K562 (cell line): ENCODE data around the gene APOBEC3F. TPM values are rescaled to one million over a fixed set of nuclear protein-coding genes. Genes with fewer than 3 reads are reported as not detected.

Experiments used
- REST ChIP-seq, 2 experiments: fragments of 450-650 bp; formaldehyde crosslinking in 1 of 2; IDR thresholded peaks; 2 replicates each; pipeline versions ENCODE4 v1.4.0 to v1.6.1; 2014 to 2020; ENCODE audit warnings: mild to moderate bottlenecking in 2 of 2, borderline replicate concordance in 1 of 2, low read depth in 1 of 2
- polyA plus RNA-seq, 8 experiments: library from polyadenylated mRNA; depleted of rRNA in 4 of 8; stranded (reverse) in 5 of 8; unstranded in 3 of 8; fragments of >200 nt; fragmentation: Nextera tagmentation in 2 of 8; fragmentation: Illumina TruSeq in 1 of 8; extraction: Ambion mirVana in 2 of 8; extraction: Trizol in 1 of 8; gene quantifications; 2 replicates each; pipeline versions ENCODE4 v1.2.1 to v1.2.3, GENCODE V29; 2011 to 2014; ENCODE audit warnings: inconsistent platforms in 1 of 8, missing spikeins in 1 of 8
- total RNA-seq, 7 experiments: library from RNA; depleted of rRNA in 6 of 7; stranded (reverse); fragments of >200 nt in 6 of 7; fragmentation: Illumina TruSeq in 2 of 7; extraction: Trizol in 2 of 7; gene quantifications; 2 replicates each; pipeline versions ENCODE4 v1.2.1 to v1.2.3, GENCODE V29; 2011 to 2021; ENCODE audit warnings: low replicate concordance in 1 of 7

APOBEC3F gene
- total and polyA plus RNA-seq, 9 of the 15 experiments (the other 6 are each of a cell fraction or from before 2014, with no cell fraction given): 1.1 to 3.3 (median 1.9) TPM

GRCh38 chr22:39017596-39018365 is 22.9 kb upstream of the APOBEC3F start (continued):
- TF ChIP-seq REST (IDR thresholded peaks at IDR 0.05; ENCODE audit: borderline replicate concordance) (no peak), REST (CRISPR knock-in tag; IDR thresholded peaks at IDR 0.05; ENCODE audit: low read depth) (no peak)
